Epithelial cell of esophagus (primary cell): ENCODE data around the gene FUCA1.
A peak's percentile ranks its signal among the peaks of the same experiment; 100 is the strongest.
"Not testable (repeated sequence)": the region's sequence is repeated elsewhere in the genome, so short reads cannot be mapped to it uniquely, and the experiment has no call there.

Experiments
- DNase-seq: peaks from one replicate; pipeline ENCODE4 v3.0.0; 2010; ENCODE audit warnings: low read depth
- H3K4me3 ChIP-seq: 2 replicates; pipeline ENCODE4 v1.5.1; 2011; ENCODE audit warnings: mild to moderate bottlenecking, low read length, control low read depth
- CTCF ChIP-seq: IDR thresholded peaks from 2 replicates; pipeline ENCODE4 v1.5.1; 2011; ENCODE audit warnings: low read depth, mild to moderate bottlenecking, low read length, control low read depth, inconsistent platforms; ENCODE audit not compliant: insufficient read depth; ENCODE audit errors: missing control alignments

Gene FUCA1

DNA sequence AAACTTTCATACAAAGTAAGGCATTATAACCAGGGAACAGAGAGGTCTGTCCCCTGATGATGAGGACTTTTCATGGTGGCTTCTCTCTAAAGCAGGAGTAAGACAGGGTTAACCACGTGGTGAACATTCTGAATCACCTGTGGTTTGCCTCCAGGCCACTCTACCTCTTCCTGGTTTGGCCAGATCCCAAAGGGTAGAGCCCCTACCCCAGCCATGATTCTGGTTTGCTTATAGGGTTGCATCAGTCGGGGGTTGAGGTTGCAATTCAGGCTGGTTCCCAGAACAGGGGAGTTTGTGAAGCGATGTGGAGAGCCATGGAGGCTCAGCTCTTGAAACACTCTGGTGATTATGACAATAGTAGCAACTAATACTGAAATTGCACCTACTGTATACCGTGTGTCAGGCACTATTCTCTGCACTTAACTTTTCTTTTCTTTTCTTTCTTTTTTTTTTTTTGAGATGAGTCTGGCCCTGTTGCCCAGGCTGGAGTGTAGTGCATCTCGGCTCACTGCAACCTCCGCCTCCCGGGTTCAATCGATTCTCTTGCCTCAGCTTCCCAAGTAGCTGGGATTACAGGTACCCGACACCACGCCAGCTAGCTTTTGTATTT is 36.8 kb upstream of the FUCA1 start:
- peak; percentile 81 for DNase-seq
- H3K4me3 ChIP-seq, result no peak overlapping the region
- TF ChIP-seq CTCF, result no peak

DNA sequence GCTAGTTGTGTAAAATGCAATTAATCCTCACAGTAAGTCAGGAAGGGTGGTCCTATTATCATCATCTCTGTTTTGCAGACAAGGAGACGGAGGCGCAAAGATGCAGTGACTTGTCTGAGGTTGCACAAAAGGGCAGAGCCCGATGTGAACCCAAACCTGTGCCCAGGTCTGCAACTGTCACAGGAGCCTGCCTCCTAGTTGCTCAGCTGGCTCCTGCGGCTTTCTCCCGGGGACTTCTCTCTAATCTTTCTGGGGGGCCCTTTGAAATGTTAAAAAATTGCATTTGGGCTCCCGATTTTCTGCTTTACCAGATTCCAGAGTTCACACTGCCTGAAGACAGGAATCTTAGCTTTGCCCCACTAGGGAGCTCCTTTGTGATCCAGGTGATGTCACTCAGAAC is 35.7 kb upstream of the FUCA1 start:
- no peak for DNase-seq
- no peak overlapping the region for H3K4me3 ChIP-seq
- TF ChIP-seq CTCF, result no peak

DNA sequence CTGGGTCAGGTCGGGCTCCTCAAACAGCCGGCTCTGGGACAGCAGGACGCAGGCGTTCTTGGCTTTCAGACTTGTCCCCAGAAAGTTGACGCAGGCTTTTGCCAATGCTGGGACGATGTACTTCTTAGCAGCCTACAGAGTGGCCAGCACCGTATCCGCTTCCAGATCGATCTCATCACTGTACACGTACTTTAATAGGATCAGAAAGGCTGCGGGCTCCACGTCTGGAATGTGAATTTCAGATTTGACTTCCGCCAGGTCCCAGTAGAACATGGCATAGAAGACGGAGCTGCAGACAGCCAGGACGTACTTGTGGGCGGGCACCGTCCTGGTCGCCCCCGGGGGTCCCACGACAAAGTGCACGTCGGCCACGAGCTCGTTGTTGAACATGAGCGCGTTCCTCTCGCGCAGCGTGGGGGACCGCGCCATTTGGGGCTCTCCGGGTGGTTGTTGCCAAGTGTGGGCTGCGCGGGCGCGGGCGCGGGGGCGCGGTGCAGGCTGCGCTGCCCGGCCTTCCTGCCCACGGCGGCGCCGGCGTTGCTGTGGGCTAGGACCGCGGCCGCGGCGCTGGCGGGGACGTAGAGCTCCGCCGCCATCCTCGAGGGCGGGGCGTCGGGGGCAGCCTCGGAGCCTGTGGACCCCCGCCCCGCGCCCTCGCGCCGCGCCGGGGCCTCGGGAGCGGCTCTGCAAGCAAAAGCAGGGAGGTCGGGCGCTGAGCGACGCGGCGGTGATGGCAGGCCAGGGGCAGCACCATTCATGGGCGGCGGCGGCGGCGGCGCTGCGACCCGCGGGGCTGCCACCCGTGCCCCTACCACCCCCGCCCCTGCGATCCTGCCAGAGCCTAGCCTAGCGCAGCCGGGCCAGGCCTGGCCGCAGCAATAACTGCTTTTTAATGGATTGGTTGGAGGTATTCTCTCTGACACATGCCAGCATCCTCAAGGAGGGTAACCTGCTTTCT is 34.5 kb upstream of the FUCA1 start:
- no peak for TF ChIP-seq CTCF
- H3K4me3 ChIP-seq, result no peak overlapping the region
- DNase-seq, result no peak

DNA sequence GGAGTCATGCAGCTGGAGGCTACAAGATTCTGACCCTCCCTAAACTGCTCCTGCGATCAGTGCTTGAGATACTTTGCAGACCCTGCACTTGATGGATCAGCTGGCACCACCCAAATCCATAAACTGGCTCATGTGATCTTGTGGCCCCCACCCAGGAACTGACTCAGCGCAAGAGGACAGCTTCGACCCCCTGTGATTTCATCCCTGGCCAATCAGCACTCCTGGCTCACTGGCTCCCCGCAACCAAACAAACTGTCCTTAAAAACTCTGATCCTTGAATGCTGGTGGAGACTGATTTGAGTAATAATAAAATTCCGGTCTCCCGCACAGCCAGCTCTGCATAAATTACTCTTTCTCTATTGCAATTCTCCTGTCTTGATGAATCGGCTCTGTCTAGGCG is 31.9 kb upstream of the FUCA1 start:
- not testable (repeated sequence) for H3K4me3 ChIP-seq, DNase-seq

GRCh38 chr1:23899070-23899469 is 31.0 kb upstream of the FUCA1 start:
- TF ChIP-seq CTCF, result no peak

GRCh38 chr1:23897083-23897482 is 29.0 kb upstream of the FUCA1 start:
- no peak for TF ChIP-seq CTCF
- peak; percentile 46 for DNase-seq
- H3K4me3 ChIP-seq, result no peak overlapping the region

More at GRCh38 chr1:23899070-23899469, 31.0 kb upstream of the FUCA1 start:
- DNase-seq, result no peak
- H3K4me3 ChIP-seq, result no peak overlapping the region

DNA sequence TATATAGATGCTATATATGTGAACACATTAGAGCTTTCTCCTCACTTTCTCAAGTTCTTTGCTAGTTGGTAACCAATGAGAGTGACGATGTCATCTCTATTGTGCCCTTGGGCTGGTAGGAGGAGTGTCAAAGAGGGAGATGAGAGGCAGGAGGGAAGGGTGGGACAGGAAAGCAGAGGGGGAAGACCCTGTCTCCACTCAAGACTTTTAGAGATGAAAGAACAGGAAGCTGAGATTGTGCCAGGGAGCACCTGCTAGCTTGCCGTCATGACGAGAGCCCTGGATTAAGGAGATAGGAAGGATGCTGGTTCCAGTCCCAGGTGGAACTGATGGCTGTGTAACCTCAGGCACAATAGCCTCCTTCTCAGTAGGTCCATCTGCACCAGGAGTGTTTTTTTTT is 28.4 kb upstream of the FUCA1 start:
- DNase-seq, result no peak
- no peak overlapping the region for H3K4me3 ChIP-seq
- TF ChIP-seq CTCF, result no peak
